SJSA1 (cell line): Measurements from ENCODE around the gene LTBP2. TPM values are rescaled to one million over a fixed set of nuclear protein-coding genes. Genes with fewer than 3 reads are reported as not detected.

ENCODE experiments used
- DNase-seq, 2 experiments: peaks; one replicate each; pipeline ENCODE4 v3.0.0-alpha.2; 2015 to 2020; ENCODE audit warnings: low spot score in 2 of 2, low read depth in 1 of 2
- H3K27ac ChIP-seq: fragments of 250-450 bp; sonication (Bioruptor Pico); 2 replicates; pipeline ENCODE4 v1.5.1; 2020; ENCODE audit warnings: mild to moderate bottlenecking, moderate library complexity
- H3K27me3 ChIP-seq: fragments of 250-450 bp; sonication (Bioruptor Pico); replicated peaks from 2 replicates; pipeline ENCODE4 v1.5.1; 2020; ENCODE audit warnings: mild to moderate bottlenecking, moderate library complexity
- H3K36me3 ChIP-seq: fragments of 250-450 bp; sonication (Bioruptor Pico); 2 replicates; pipeline ENCODE4 v1.5.1; 2020; ENCODE audit warnings: mild to moderate bottlenecking
- H3K4me1 ChIP-seq: fragments of 250-450 bp; sonication (Bioruptor Pico); replicated peaks from 2 replicates; pipeline ENCODE4 v1.6.1; 2021; ENCODE audit warnings: mild to moderate bottlenecking
- H3K4me3 ChIP-seq: fragments of 250-450 bp; sonication (Bioruptor Pico); 2 replicates; pipeline ENCODE4 v1.5.1; 2020; ENCODE audit warnings: mild to moderate bottlenecking
- H3K9me3 ChIP-seq: fragments of 250-450 bp; sonication (Bioruptor Pico); replicated peaks from 2 replicates; pipeline ENCODE4 v1.5.1; 2020; ENCODE audit warnings: mild to moderate bottlenecking
- total RNA-seq: library from RNA; depleted of rRNA; stranded (reverse); fragments of >200 nt; shearing (Covaris generic); gene quantifications from 2 replicates; pipeline ENCODE4 v1.2.3, GENCODE V29; 2014

LTBP2 gene
- total RNA-seq, 1 experiment from 2014 or later, result 2.2 TPM

- peaks cover 26% of the 10 kb centered on the region for H3K4me1 ChIP-seq
- H3K4me3 ChIP-seq, result peak within 1 kb of the TSS; percentile 84
- no peaks in the 10 kb centered on the region for H3K27me3 ChIP-seq
- H3K9me3 ChIP-seq, result no peaks in the 10 kb centered on the region
- peaks cover 30% of the 10 kb centered on the region for H3K36me3 ChIP-seq
- DNase-seq, result no peak
- H3K27ac ChIP-seq, result peak within 1 kb of the TSS; percentile 50
Measured at GRCh38 chr14:74492776-74493342, 119.2 kb downstream of the LTBP2 start, which contains the start of gene NPC2. TSS of gene NPC2 (minus strand) at chr14:74493305. CDS start at chr14:74493274, 31 bp downstream.

- no peak overlapping the region for H3K27ac ChIP-seq
- no peaks in the 10 kb centered on the region for H3K9me3 ChIP-seq
- H3K36me3 ChIP-seq, result peaks cover 24% of the 10 kb centered on the region
- H3K27me3 ChIP-seq, result no peaks in the 10 kb centered on the region
- DNase-seq, result no peak
- peak overlapping the region; percentile 84 for H3K4me3 ChIP-seq
- peaks cover 26% of the 10 kb centered on the region for H3K4me1 ChIP-seq
Measured at GRCh38 chr14:74491956-74492775, 119.9 kb downstream of the LTBP2 start.

DNA sequence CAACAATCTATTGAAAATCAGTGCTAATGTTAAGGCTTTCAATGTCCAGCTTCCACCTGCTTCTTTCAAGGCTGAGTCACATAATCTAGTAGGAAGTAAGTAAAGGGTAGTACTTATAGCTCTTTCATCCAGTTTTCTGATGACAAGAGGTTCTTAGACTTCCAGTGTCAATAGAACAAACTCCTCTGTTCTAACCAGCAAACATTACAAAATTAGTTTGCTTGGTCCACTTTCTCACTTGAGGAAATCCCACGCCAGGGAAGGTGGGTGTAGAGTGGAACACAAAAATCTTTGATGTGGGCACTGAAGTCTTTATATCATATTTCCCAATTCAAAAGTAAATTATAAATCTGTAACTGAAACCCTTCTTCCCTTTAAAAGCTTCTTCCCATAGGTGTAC lies 121.6 kb downstream of the LTBP2 start:
- Histone ChIP-seq H3K27me3 (no peaks in the 10 kb centered on the region), H3K4me3 (no peak overlapping the region), H3K27ac (no peak overlapping the region), H3K36me3 (peaks cover 17% of the 10 kb centered on the region), H3K4me1 (peaks cover 35% of the 10 kb centered on the region), H3K9me3 (no peaks in the 10 kb centered on the region)
- DNase-seq, result no peak

GRCh38 chr14:74488786-74489397 lies 123.1 kb downstream of the LTBP2 start:
- Histone ChIP-seq H3K36me3 (peaks cover 8% of the 10 kb centered on the region), H3K9me3 (no peaks in the 10 kb centered on the region), H3K27me3 (no peaks in the 10 kb centered on the region), H3K27ac (no peak overlapping the region), H3K4me3 (no peak overlapping the region), H3K4me1 (peaks cover 28% of the 10 kb centered on the region)
- DNase-seq, result no peak

DNA sequence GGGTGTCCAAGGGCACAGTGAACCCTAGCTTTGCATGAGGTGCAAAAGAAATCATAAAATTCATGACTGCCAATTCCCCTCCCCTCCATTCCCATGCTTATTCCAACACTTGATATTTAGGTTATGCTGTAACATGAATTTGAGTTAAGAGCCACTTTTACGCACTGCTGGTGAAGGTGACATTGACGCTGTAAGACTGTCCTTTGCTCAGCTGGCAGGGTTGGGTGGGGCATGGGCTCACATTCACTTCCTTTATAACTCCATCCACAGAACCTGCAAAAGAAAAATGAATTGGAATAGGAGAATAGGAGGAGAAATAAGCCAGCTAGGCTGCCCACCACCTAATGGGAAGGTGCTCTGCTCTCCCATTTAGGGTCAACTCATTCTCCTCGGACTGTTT lies 125.9 kb downstream of the LTBP2 start:
- no peak overlapping the region for H3K27ac ChIP-seq
- peaks cover 19% of the 10 kb centered on the region for H3K4me1 ChIP-seq
- no peaks in the 10 kb centered on the region for H3K9me3 ChIP-seq
- peaks cover 15% of the 10 kb centered on the region for H3K36me3 ChIP-seq
- no peak for DNase-seq
- no peaks in the 10 kb centered on the region for H3K27me3 ChIP-seq
- no peak overlapping the region for H3K4me3 ChIP-seq

GRCh38 chr14:74483321-74483720 lies 128.7 kb downstream of the LTBP2 start:
- no peak for DNase-seq
- Histone ChIP-seq H3K36me3 (peaks cover 15% of the 10 kb centered on the region), H3K4me1 (peaks cover 12% of the 10 kb centered on the region), H3K9me3 (no peaks in the 10 kb centered on the region), H3K4me3 (no peak overlapping the region), H3K27me3 (no peaks in the 10 kb centered on the region), H3K27ac (no peak overlapping the region)

DNA sequence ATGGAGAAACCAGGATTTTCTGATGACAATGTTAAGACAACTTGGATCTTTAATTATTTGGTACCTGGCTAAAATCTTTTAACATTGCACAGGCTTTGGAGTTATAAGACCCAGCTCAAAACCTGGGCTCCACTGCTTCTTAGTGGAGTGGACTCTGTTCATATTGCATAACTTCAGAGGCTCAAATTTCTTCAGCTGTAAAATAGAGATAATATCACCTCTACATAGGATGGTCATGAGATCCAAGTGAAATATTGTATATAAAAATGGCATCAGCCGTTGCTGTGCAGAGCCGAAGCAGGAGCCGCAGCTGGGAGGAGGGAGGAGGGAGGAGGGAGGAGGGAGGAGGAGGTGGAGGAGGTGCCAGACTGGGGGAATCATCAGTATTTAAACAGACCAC lies 129.5 kb downstream of the LTBP2 start:
- no peaks in the 10 kb centered on the region for H3K9me3 ChIP-seq
- peaks cover 9% of the 10 kb centered on the region for H3K4me1 ChIP-seq
- no peak for DNase-seq
- no peak overlapping the region for H3K4me3 ChIP-seq
- H3K36me3 ChIP-seq, result peaks cover 15% of the 10 kb centered on the region
- H3K27me3 ChIP-seq, result no peaks in the 10 kb centered on the region
- no peak overlapping the region for H3K27ac ChIP-seq

- no peak for DNase-seq
- Histone ChIP-seq H3K4me3 (no peak overlapping the region), H3K27ac (no peak overlapping the region), H3K27me3 (no peaks in the 10 kb centered on the region), H3K4me1 (no peaks in the 10 kb centered on the region), H3K9me3 (no peaks in the 10 kb centered on the region), H3K36me3 (peaks cover 11% of the 10 kb centered on the region)
Measured at GRCh38 chr14:74480046-74480445, 132.0 kb downstream of the LTBP2 start.

DNA sequence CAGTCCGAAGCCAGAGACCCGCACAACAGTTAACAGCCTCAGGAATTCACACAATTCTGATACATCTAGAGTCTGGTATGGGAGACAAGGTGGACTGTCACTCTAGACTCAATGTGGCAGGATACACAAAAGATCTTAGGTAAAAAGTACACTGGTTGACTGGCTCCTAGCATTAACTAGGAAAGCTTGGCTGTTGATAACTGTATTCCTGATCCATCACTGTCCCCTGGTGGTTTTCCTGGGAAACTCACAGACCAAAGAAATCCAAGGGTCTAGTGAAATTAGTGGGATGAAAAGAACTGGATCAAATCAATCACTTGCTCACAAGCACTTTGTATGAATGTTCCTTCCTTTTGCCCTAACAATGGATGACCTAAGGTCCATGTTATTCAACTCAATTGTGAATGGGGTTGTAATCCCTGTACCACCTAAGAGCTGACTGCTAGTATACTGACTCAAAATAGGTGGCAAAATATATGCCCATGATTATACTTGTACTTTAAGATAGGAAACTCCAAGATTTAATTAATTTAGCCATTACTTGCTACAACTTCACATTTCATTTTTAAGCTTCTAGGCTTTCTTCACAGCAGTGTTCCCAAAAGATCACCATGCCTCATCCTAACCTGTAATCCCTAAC lies 132.9 kb downstream of the LTBP2 start:
- DNase-seq, result no peak
- Histone ChIP-seq H3K9me3 (no peaks in the 10 kb centered on the region; the same call in 1 of the 2 replicates), H3K27ac (no peak overlapping the region), H3K27me3 (no peaks in the 10 kb centered on the region), H3K36me3 (peaks cover 11% of the 10 kb centered on the region), H3K4me3 (no peak overlapping the region), H3K4me1 (no peaks in the 10 kb centered on the region)

- no peak for DNase-seq
- Histone ChIP-seq H3K9me3 (no peaks in the 10 kb centered on the region; the same call in 1 of the 2 replicates), H3K27me3 (no peaks in the 10 kb centered on the region), H3K4me3 (no peak overlapping the region), H3K36me3 (peaks cover 2% of the 10 kb centered on the region), H3K27ac (no peak overlapping the region), H3K4me1 (no peaks in the 10 kb centered on the region)
Measured at GRCh38 chr14:74476607-74477006, 135.4 kb downstream of the LTBP2 start.

GRCh38 chr14:74476107-74476506 lies 135.9 kb downstream of the LTBP2 start:
- DNase-seq, result no peak
- Histone ChIP-seq H3K4me1 (no peaks in the 10 kb centered on the region), H3K27me3 (no peaks in the 10 kb centered on the region), H3K27ac (no peak overlapping the region), H3K36me3 (no peaks in the 10 kb centered on the region; the same call in 1 of the 2 replicates), H3K4me3 (no peak overlapping the region), H3K9me3 (no peaks in the 10 kb centered on the region; the same call in 1 of the 2 replicates)

- H3K27ac ChIP-seq, result no peak overlapping the region
- H3K27me3 ChIP-seq, result no peaks in the 10 kb centered on the region
- H3K4me1 ChIP-seq, result no peaks in the 10 kb centered on the region
- H3K36me3 ChIP-seq, result no peaks in the 10 kb centered on the region; the same call in 1 of the 2 replicates
- no peak for DNase-seq
- H3K4me3 ChIP-seq, result no peak overlapping the region
- no peaks in the 10 kb centered on the region; the same call in 1 of the 2 replicates for H3K9me3 ChIP-seq
Measured at GRCh38 chr14:74475678-74476077, 136.4 kb downstream of the LTBP2 start.

GRCh38 chr14:74474376-74474775 lies 137.7 kb downstream of the LTBP2 start:
- Histone ChIP-seq H3K36me3 (no peaks in the 10 kb centered on the region; the same call in 1 of the 2 replicates), H3K4me1 (no peaks in the 10 kb centered on the region; the same call in 1 of the 2 replicates), H3K27ac (no peak overlapping the region), H3K4me3 (no peak overlapping the region), H3K27me3 (no peaks in the 10 kb centered on the region), H3K9me3 (no peaks in the 10 kb centered on the region; the same call in 1 of the 2 replicates)
- DNase-seq, result no peak
